GM12873 (cell line): Measurements from ENCODE around the gene FASTKD1.

Experiments used
- TF ChIP-seq, protein P1 (sequence below): IDR thresholded peaks from 2 replicates; pipeline ENCODE4 v1.5.1; 2012; ENCODE audit warnings: low read depth, mild to moderate bottlenecking, moderate library complexity, low read length, control low read depth; ENCODE audit not compliant: insufficient read depth; ENCODE audit errors: missing control alignments

The FASTKD1 gene

DNA sequence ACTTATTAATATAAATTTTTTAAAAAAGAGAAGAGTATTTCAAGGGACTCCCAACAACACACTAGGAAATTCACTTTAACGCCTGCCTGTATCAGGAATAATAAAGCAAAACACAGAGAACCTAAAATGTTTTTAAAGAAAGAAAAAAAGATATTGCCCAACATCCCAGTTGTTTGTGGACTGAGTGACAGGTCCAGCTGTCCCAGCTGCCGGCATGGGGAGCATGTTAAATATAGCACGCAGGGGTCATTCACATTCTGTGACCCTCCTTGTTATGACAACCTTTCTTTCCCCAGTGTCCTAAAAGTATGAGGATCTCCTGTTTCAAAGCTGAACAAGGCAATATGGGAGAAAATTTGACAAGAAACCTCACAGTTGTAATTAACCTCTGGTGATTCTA lies 59.7 kb downstream of the FASTKD1 start:
- TF ChIP-seq, protein P1, sequence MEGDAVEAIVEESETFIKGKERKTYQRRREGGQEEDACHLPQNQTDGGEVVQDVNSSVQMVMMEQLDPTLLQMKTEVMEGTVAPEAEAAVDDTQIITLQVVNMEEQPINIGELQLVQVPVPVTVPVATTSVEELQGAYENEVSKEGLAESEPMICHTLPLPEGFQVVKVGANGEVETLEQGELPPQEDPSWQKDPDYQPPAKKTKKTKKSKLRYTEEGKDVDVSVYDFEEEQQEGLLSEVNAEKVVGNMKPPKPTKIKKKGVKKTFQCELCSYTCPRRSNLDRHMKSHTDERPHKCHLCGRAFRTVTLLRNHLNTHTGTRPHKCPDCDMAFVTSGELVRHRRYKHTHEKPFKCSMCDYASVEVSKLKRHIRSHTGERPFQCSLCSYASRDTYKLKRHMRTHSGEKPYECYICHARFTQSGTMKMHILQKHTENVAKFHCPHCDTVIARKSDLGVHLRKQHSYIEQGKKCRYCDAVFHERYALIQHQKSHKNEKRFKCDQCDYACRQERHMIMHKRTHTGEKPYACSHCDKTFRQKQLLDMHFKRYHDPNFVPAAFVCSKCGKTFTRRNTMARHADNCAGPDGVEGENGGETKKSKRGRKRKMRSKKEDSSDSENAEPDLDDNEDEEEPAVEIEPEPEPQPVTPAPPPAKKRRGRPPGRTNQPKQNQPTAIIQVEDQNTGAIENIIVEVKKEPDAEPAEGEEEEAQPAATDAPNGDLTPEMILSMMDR = no peak

DNA sequence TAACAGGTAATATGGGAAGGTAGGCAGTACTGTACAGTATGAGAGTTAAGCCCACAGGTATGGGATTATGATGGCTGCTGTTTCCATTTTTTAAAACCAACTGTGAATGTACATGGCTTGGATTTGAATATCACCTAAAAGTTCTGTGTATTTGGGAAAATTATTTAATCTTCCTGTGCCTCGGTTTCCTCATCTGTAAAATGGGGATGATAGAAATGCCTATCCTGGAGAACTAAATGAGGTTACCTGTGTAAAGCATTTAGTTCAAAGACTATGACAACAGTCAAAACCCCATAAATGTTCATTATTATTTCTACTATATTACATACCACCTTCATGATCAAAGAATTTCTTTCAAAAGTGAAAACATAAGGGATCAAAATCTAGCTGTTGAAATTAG lies 60.6 kb downstream of the FASTKD1 start:
- TF ChIP-seq, protein P1 = no peak

DNA sequence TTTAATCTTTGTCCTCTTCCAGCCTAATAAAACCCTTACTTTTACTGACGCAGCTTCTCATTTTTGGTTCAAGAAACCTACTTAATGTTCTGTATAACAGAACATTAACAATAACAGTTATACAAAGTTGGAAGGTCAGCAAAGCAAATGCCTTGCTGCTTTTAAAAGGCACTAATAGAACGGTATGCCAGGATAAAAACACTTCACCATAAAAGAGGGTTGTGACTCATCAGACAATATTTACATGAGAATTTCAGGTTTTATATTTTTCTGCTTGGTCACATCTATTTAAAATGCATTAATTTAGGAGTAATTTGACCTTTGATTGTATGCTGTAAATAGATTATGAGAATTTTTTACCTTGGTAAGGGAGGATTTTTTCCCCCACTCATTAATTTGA lies 61.1 kb downstream of the FASTKD1 start:
- TF ChIP-seq, protein P1 = no peak

DNA sequence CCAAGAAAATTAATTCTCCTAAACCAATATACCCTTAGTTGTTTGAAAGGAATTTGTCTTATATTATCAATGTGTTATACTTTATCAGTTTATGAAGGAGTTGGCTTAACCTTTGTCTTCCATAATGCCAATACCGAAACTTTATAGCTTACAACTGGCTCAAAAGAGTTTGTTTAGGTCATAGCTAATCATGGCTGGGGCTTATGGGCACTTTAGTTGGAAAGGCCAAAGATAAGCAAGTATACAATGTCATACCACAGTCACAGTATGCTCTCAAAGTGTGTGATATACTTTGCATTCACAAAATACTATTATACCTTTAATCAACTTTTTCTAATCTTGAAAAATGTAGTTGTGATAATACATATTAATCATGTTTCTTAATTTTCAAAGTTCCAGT lies 61.8 kb downstream of the FASTKD1 start:
- TF ChIP-seq, protein P1 = no peak

DNA sequence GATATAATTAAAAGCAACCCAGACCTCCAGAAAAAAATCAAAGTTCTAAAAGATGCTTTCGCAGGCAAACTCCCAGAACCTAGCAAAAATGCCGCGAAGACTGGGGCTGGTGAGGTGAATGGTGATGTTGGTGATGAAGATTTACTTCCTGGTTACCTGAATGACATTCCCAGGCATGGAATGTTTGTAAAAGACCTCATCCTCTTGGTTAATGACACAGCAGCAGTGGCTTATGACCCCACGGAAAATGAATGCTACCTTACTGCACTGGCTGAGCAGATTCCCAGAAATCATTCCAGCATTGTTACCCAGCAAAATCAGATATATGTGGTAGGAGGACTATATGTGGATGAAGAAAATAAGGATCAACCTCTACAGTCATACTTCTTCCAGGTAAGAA lies 63.2 kb downstream of the FASTKD1 start:
- TF ChIP-seq, protein P1 = no peak

DNA sequence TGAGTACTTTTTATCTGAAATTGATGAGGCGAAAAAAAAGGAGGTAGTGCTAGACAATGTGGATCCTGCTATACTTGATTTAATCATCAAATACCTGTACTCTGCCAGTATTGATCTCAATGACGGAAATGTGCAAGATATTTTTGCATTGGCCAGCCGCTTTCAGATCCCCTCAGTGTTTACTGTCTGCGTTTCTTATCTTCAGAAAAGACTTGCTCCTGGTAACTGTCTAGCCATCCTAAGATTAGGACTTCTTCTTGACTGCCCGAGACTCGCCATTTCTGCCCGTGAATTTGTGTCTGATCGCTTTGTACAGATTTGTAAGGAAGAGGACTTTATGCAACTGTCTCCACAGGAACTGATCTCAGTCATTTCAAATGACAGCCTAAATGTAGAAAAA lies 63.7 kb downstream of the FASTKD1 start:
- TF ChIP-seq, protein P1 = no peak

DNA sequence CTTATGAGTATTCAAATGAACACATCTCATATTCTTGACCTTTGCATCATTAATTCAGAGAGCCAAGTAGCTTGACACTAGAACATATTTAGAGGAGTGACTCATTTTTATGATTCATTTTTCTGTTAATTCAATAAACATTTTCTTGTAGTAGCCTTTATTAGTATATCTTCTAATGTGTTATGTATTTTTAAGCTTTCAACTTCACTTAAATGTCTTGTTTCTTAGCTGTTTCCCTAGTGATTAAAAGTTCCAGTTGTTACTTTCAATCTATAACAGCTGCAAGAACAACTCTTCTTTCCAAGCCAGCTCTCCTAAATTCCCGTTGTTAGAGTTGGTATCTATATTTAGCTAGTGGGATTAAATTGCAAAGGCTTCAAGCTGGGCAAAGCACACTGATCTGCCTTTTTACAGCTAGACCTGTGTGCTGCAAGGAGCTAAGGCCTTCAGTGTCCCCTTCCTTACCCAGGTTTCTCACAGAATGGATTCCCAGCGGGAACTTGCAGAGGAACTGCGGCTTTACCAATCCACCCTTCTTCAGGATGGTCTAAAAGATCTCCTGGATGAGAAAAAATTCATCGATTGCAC lies 64.3 kb downstream of the FASTKD1 start, which contains the start of gene KLHL41:
Gene KLHL41, plus strand, starts transcription at position 405 of the 588 bp plus-strand sequence. Its CDS starts 77 bp downstream, at position 482.
- TF ChIP-seq, protein P1 = no peak

DNA sequence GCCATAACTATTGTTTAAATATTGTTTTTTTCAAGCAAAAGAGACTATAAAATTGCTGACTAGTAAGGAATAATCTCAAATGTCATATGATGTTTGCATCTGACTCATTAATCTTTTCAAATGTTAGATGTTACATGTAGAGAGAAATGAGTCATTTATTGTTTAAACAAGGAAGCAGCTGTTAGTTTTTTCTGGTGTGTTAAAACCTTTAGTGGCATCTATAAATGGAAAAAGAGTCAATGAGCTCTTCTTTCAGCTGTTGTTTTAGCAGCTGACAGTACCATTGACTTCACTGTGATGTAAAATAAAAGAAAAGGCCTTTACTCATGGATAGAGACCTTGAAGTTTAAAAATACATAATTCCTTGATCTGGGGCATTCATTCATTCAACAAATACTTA lies 66.0 kb downstream of the FASTKD1 start:
- TF ChIP-seq, protein P1 = no peak
